Retina (tissue), 1 donor: ENCODE measurements around the gene SCAMP4.

Experiments
- DNase-seq: peaks from one replicate; pipeline ENCODE4 v3.0.0-alpha.2; 2016

Gene SCAMP4, protein sequence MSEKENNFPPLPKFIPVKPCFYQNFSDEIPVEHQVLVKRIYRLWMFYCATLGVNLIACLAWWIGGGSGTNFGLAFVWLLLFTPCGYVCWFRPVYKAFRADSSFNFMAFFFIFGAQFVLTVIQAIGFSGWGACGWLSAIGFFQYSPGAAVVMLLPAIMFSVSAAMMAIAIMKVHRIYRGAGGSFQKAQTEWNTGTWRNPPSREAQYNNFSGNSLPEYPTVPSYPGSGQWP

DNA sequence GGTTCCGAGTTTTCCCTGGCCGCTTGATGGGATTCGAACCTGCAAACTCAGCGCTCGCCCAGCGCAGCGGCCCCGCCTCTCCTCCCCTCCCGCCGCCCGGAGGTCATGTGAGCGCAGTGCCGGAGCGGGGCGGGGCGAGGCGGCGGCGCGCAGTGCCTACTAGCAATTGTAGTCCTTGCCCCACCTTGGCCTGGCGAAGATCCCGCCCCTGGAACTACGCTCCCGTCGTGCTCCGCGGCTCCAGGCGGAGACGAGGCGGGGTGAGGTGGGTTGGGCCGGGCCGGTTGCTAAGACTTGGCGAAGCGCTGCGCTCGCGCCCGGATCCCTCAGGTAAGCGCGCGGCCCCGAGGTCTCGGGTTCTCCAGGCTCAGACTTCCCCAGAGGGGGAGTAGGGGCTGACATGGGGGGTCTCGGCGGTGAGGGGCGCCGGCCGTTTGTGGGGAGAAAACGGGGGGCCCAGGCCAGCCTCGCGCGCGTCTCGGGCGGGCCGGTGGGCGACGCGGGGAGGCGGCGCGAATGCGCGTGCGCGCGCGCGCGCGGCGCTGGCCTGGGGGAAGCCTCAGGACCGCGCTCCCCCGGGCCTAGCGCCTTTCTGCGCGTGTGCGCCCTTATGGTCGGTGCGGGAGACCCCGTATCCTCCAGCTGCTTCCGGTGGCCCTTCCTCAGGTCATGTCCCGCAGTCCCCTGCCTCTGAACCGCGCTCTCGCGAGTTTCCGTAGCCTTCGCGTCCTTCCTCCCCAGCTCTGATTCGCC, at the start of gene SCAMP4, which contains the start of gene ADAT3:
SCAMP4 (plus strand) TSS at position 290 of the 753 bp plus-strand sequence. CDS start 9,621 bp downstream, outside the sequence.
ADAT3 (plus strand) TSS at position 290 of the 753 bp plus-strand sequence. CDS start 6,649 bp downstream, outside the sequence.
- DNase-seq = peak; percentile 95

- DNase-seq = peak; percentile 75
These were observed 49.4 kb upstream of the SCAMP4 start for GRCh38 chr19:1855828-1856255.

DNA sequence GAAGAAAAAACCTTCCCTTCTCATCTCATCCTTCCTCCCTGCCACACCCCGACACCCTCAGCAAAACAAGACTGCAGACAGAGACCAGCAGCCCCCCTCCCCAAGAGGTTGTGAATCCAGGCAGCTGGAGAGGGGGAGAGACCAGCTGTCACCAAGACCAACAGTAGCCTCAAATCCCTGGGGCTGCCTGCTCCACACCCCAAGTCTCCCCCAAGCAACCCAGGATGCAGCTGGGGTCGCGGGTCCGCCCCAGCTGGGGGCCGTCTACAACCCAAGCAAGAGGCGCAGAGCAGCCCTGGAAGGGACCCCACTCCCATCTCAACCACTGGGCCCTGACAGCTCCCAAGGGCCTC, 48.9 kb upstream of the SCAMP4 start:
- peak; percentile 84 for DNase-seq

DNA sequence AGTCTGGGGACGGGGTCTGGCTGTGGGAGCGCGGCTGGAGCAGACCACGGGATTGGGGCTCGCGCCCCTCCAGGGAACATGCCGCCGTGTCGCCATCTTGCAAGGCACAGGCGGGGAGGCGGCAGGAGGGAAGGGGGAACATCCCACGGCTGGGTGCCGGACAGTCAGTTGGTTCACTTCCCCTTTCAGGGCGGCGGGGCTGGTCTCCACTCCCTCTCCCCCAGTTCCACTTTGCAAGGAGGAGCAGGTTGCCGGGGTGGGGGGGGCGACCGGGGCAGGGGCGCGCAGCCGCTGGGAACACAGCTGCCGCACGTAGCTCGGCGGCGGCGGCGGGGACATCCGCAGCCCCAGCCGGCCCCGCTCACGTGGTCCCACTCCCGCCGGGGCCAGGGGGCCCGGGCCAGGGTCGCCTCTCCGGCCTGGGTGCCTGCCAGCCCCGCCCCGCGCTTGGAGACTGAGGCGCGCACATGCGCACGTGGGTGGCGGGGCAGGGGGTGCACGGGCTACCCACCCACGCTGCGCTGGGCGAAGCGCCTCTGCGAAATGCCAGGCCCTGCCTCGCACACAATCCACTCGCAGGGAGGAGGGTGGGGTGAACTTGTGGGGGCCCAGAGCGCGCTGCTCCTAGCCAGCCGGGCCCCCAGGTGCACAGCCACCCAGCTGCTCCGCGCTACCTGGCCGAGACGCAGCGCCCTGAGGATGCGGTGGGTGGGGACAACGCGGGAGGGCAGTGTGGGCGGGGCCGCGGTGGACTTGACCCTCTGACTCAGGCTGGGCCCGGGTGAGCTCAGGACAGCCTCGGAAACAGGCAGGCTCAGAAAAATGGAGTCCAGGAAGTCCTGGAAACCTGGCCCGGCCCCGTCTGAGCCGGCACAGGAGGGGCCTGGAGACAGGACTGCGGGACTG, 48.2 kb upstream of the SCAMP4 start:
- peak; percentile 75 for DNase-seq

DNA sequence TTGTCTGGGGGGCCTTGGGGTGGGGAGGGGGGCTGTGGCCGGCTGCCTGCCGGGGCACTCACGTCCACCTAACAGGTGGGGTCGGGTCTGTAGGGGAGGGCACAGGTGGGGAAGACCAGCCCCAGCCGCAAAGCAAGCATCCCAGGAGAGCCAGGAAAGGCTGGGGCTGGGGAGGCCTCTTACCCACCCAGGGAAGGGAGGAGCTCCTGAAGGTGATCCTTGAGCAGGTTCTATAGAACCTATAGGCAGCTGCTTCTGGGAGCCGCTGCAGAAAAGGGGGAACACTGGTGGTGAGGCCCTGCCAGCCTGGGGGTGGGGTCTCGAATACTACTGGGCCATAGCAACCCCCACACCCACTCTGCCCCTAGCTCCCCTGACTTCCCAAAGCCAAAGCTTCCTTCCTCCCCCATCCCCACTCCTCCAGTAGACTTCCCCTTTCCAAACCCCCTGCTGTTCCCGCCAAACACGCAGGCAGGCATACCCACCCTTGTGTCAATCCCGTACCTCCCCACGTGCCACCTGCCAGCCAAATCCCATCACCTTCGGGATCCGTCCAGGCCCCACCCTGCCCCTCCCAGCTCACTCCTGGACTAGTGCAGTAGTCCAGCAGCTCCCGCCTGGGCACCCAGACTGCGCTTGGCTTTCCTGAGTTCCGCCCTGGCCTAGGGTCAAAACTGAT, 47.4 kb upstream of the SCAMP4 start:
- no peak for DNase-seq

DNA sequence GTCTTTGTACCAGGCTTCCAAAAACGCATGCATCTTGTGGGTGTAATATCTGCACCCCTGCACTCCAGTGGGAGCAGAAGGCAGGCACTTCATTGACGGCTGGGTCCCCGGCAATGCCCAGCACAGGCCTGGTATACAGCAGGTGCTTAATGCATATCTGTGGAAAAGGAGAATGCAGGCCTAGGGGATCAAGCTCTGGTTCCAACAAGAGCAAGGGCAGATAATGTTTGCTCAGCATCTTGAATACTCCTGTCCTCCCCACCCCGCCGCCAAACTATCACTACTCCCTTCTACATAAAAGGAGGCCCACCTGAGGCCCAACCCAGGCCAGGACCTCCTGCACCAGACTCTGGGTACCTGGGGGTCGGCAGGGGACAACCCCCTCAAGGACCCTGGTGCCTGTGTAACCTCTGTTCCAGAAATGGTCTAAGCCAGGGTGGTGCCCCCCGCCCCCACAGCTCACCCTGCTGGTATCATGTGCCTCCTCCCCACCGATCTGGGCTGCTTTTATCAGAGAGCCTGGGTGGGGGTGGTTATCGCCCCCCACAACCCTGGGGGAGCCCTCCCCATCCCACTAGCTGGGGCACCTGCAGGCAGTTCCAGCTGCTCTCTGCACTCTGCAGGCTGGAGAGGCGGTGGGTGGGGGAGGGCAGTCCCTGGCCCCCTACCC, 46.7 kb upstream of the SCAMP4 start:
- no peak for DNase-seq

DNA sequence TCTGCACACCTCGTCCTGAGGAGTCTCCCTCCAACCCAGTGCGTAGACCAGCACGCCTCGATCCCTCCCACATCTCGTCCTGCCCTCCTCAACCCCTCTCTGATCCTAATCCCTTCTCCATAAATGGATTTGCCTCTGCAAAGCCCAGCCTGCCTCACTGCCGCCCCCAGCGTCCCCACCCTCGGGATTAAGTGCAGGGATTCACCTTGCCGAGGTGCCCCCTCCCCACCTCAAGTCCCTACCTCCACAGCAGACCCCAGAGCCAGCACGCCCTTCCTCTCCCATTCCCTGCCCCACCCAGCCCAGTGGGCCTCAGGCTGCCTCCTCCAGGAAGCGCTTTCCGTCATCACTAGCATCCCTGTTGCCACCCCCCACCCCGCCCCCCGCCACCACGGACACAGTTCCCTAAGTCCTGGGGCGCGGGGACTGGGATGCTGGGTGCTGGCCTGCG, 45.8 kb upstream of the SCAMP4 start:
- DNase-seq = no peak

DNA sequence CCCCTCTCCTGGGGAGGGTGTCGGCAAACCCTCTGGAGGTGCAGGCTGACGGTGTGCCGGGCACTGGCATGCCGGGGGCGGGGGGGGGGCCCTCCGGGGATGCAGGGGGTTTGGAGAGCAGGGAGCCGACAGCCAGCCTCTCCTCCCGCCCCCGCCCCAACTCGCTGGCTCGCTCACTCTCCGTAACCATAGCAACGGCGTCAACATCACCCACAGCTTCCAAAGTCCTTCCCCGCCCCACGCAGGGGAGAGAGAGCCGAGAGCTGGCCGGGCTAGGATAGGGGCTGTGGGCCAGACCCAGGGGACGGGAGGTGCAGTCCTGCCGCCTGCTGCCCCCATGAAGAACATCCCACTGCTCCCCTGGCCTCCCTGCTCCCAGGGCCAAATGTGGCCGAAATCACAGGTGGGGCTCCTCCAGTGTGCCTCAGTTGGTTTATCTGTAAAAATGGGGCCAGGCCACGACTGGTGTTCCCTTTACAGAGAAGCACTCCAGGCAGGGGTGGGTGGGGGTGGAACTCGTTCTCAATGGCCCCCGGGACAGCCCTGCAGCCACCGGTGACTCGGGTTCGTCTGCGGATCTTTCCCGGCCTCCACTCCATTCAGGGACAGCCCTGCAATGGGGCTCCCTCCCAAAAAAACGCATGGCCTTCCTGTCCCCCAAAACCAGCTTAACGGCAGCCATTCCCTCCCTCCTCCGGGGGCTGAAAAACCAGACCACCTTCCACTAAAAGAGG, 45.0 kb upstream of the SCAMP4 start:
- DNase-seq = peak; percentile 80

DNA sequence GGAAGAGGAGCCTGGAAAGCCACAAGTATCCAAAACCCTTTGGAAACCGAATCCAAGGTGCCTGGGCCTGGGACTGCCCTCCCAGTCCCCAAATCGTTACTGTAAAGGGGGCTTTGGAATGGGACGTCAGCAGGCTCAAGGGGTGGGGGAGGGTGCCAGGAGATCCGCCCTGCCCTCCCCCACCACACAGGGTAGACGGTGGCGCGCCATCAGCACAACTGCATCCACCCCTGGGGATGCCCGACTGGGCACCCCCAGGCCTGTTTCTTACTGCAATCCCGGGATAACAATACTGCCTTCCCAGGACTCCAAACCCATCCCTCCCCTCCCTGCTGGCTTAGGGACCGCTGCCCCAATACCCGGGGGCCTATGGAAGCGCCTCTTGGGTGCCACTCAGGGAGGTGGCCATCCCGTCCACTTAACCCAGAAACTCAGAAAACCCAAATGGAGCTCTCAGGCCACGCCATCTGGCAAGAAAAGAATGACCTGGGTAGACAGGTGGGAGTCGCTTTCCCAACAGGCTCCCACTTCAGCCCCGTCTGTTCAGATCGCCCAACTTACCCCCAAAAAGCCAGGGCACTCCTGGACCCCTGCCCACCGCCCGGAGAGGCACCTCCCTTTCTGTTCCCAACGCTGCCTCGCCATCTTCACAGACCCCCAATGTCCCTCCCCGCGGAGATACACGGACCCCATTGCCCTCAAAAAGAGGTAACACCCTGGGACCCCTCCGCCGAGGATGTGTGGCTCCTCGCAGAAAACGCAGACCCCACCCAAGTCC, 44.2 kb upstream of the SCAMP4 start:
- DNase-seq = no peak

- no peak for DNase-seq
These were observed 43.6 kb upstream of the SCAMP4 start for GRCh38 chr19:1861599-1862031.

DNA sequence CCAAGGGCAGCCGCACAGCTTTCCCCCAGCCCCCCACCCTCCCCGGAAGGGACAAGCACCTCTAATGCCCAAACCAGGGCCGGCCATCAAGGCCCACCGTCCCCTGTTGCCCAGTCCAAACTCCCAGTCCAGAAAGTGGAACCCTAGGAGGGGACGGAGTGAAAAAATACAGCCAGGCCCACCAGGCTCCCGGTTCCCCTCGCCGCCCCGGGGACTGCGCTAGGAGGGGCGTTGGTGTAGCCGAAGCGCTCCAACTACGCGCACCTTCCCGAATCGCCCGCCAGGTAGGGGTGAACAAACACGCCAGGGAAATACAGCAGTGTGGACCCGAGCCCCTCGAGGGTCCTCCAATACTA, 43.2 kb upstream of the SCAMP4 start:
- peak; percentile 39 for DNase-seq

GRCh38 chr19:1862424-1863327, 42.5 kb upstream of the SCAMP4 start:
- peak; percentile 44 for DNase-seq

DNA sequence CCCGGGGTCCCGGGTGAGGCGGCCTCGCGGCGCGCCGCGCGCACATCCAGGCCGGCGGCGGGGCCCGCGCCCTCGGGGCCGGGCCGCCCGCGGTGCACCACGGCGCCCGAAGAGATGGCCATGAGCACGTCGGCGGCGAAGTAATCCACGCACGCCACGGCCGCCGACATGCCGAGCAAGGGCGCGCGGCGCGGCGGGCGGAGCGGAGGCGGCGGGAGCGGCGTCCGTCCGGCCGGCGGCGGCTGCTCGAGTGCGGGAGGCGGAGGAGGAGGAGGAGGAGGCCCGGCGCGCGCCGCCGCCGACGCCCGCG, 41.9 kb upstream of the SCAMP4 start, which contains the start of gene KLF16:
KLF16 (minus strand) TSS at position 252 of the 310 bp plus-strand sequence; CDS start at position 170, 82 bp downstream.
- no peak for DNase-seq

DNA sequence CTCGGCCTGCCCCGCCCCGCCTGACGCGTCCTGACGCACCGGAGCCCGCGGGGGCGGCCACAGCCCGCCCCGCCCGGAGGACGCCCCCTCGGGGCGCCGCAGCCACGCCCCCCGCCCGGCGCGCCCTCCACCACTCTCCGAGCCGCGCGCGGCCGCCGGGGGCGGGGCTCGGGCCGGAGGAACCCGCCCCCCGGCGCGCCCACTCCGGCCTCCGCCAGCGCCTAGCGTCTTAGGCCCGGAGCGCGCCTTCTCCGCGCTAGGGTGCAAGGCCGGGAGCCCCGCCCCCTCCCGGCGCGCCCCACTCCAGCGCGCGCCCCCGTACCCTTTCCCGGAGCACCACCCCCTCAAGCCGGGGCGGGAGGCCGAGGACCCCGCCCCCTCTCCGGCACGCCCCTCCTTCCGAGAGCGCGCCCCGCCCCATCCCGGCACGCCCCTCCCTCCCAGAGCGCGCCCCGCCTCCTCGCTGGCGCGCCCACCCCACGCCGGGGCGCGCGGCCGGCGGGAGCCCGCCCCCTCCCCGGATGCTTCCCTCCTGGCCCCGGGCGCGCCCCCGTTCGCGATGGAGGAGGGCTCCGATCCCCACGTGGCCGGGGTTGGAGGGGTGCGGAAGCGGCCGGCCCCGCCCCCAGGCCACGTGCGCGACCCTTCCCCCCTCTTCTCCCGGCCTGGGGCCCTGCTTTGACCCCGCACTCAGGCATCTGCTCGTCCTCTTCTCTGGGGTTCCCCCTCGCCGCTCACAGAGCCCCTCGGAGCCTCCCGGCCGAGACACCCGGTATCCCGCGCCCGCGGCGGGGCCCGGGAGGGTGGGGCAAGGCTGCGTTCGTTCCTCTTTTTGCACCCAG, 41.3 kb upstream of the SCAMP4 start:
- peak; percentile 82 for DNase-seq

GRCh38 chr19:1864480-1865171, 40.6 kb upstream of the SCAMP4 start:
- DNase-seq = peak; percentile 87

- DNase-seq = no peak
These were observed 39.8 kb upstream of the SCAMP4 start for GRCh38 chr19:1865172-1866010.
